GM19023 (cell line): ENCODE measurements around the gene LRBA.
A peak's percentile ranks its signal among the peaks of the same experiment; 100 is the strongest.

Experiments used
- ATAC-seq: cut with Tn5 transposase; IDR thresholded peaks from one replicate; pipeline ENCODE4 v1.9.1; 2021; ENCODE audit warnings: mild to moderate bottlenecking, moderate library complexity; ENCODE audit not compliant: unreplicated experiment

LRBA gene

GRCh38 chr4:150462743-150463142 lies 552.3 kb downstream of the LRBA start:
- ATAC-seq = no peak

GRCh38 chr4:150461957-150462356 lies 553.1 kb downstream of the LRBA start:
- ATAC-seq = no peak

- ATAC-seq = no peak
Observed at GRCh38 chr4:150457802-150458201, 557.3 kb downstream of the LRBA start.

GRCh38 chr4:150451883-150452282 lies 563.2 kb downstream of the LRBA start:
- no peak for ATAC-seq

- ATAC-seq = no peak
Observed at GRCh38 chr4:150447356-150447755, 567.7 kb downstream of the LRBA start.

- no peak for ATAC-seq
Observed at GRCh38 chr4:150439451-150439933, 575.6 kb downstream of the LRBA start.

GRCh38 chr4:150436598-150437370 lies 578.3 kb downstream of the LRBA start:
- ATAC-seq = no peak

- ATAC-seq = no peak
Observed at GRCh38 chr4:150431221-150431620, 583.9 kb downstream of the LRBA start.

GRCh38 chr4:150425161-150425560 lies 589.9 kb downstream of the LRBA start:
- no peak for ATAC-seq

- no peak for ATAC-seq
Observed at GRCh38 chr4:150423503-150423902, 591.6 kb downstream of the LRBA start.

- no peak for ATAC-seq
Observed at GRCh38 chr4:150423074-150423473, 592.0 kb downstream of the LRBA start.

- no peak for ATAC-seq
Observed at GRCh38 chr4:150421612-150422011, 593.5 kb downstream of the LRBA start.

GRCh38 chr4:150419939-150420338 lies 595.1 kb downstream of the LRBA start:
- no peak for ATAC-seq

GRCh38 chr4:150418757-150419410 lies 596.2 kb downstream of the LRBA start:
- ATAC-seq = no peak

- ATAC-seq = no peak
Observed at GRCh38 chr4:150415213-150415612, 599.9 kb downstream of the LRBA start.

- no peak for ATAC-seq
Observed at GRCh38 chr4:150411520-150411919, 603.6 kb downstream of the LRBA start.

- peak; percentile 84 for ATAC-seq
Observed at GRCh38 chr4:150402871-150403272, 612.2 kb downstream of the LRBA start.

GRCh38 chr4:150401083-150401687 lies 613.9 kb downstream of the LRBA start:
- no peak for ATAC-seq

- ATAC-seq = no peak
Observed at GRCh38 chr4:150395872-150396271, 619.2 kb downstream of the LRBA start.

GRCh38 chr4:150394046-150394445 lies 621.0 kb downstream of the LRBA start:
- ATAC-seq = no peak

GRCh38 chr4:150391052-150391451 lies 624.0 kb downstream of the LRBA start:
- no peak for ATAC-seq

GRCh38 chr4:150390531-150390910 lies 624.6 kb downstream of the LRBA start:
- no peak for ATAC-seq
